Uterus (tissue), 2 donors: ENCODE measurements around the gene ID2.

Experiments
- CTCF ChIP-seq, 4 experiments: fragments of 200-600 bp in 2 of 4; fragments of 450-650 bp in 2 of 4; sonication (generic) in 2 of 4; IDR thresholded peaks; one replicate each; pipeline ENCODE4 v1.5.1; 2016 to 2019; ENCODE audit warnings: antibody characterized with exemption in 4 of 4, mild to moderate bottlenecking in 2 of 4, moderate library complexity in 1 of 4
- POLR2A ChIP-seq, 2 donors: fragments of 450-650 bp; IDR thresholded peaks; one replicate each; pipeline ENCODE4 v1.6.1; 2016; ENCODE audit warnings: antibody characterized with exemption in 2 of 2, mild to moderate bottlenecking in 1 of 2, moderate library complexity in 1 of 2

- TF ChIP-seq CTCF (IDR thresholded peaks at IDR 0.05) (no peak), POLR2A (IDR thresholded peaks at IDR 0.05) (no peak)
These were observed 10.1 kb upstream of the ID2 start for GRCh38 chr2:8671802-8672201.
